Body of pancreas (tissue), 4 donors: Measurements from ENCODE around the gene ZNF224.

Experiments used
- POLR2A ChIP-seq, 3 donors: fragments of 450-650 bp; IDR thresholded peaks; one replicate each; pipeline ENCODE4 v1.6.1; 2016; ENCODE audit warnings: antibody characterized with exemption in 3 of 3, mild to moderate bottlenecking in 2 of 3
- TF ChIP-seq, protein P1 (sequence below), 7 experiments: fragments of 450-650 bp in 4 of 7; fragments of 200-600 bp in 3 of 7; sonication (generic) in 3 of 7; IDR thresholded peaks; one replicate each; pipeline ENCODE4 v1.5.1; 2016 to 2019; ENCODE audit warnings: antibody characterized with exemption in 7 of 7

DNA sequence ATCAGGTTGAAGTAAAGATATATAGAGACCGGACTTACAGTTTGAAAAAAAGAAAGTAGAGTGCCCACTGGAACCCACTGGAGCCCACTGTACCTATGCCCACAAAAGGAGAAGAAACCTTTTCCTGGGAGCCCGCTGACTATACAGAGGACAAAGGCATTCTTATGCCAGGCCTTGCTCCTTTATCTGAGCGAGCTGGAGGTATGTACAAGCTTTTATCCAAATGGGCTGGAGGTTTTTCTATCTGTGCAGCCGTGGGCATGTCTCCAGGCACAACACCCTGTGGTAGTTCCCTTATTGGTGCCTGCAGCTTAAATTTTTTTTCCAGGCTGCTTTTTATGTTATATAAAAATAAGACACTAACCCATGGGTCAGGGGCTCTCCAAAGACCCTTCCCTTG is 55.6 kb downstream of the ZNF224 start:
- TF ChIP-seq, protein P1, sequence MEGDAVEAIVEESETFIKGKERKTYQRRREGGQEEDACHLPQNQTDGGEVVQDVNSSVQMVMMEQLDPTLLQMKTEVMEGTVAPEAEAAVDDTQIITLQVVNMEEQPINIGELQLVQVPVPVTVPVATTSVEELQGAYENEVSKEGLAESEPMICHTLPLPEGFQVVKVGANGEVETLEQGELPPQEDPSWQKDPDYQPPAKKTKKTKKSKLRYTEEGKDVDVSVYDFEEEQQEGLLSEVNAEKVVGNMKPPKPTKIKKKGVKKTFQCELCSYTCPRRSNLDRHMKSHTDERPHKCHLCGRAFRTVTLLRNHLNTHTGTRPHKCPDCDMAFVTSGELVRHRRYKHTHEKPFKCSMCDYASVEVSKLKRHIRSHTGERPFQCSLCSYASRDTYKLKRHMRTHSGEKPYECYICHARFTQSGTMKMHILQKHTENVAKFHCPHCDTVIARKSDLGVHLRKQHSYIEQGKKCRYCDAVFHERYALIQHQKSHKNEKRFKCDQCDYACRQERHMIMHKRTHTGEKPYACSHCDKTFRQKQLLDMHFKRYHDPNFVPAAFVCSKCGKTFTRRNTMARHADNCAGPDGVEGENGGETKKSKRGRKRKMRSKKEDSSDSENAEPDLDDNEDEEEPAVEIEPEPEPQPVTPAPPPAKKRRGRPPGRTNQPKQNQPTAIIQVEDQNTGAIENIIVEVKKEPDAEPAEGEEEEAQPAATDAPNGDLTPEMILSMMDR (IDR thresholded peaks at IDR 0.05), result no peak
- no peak for TF ChIP-seq POLR2A (IDR thresholded peaks at IDR 0.05)
